K562 (cell line): ENCODE results near the gene SVEP1. TPM values are rescaled to one million over a fixed set of nuclear protein-coding genes. Genes with fewer than 3 reads are reported as not detected.

ENCODE experiments used
- ATAC-seq: fragments of 200-7000 bp; cut with Tn5 transposase; 3 replicates; pipeline ENCODE4 v1.9.1; 2020; ENCODE audit warnings: moderate library complexity
- BruUV-seq: library from RNA; stranded (reverse); fragments of 400-500 nt; replicated peaks from 2 replicates; lab custom pipeline; 2021; lab: Mats Ljungman, UMichigan
- CTCF ChIA-PET: fragments of 300-600 bp; formaldehyde crosslinking; extraction: SDS; loops from one replicate; lab custom pipeline; 2021; ENCODE audit warnings: low intra/inter-chr PET ratio; lab: Yijun Ruan, JAX
- POLR2A ChIA-PET: fragments of 300-600, 350-650 bp; sonication (Branson Sonifier 250); formaldehyde crosslinking; extraction: SDS; loops from one replicate; lab custom pipeline; 2021; ENCODE audit warnings: antibody characterized with exemption, inconsistent platforms; lab: Yijun Ruan, JAX
- DNase-seq, 4 experiments: peaks; one replicate each; pipeline versions ENCODE4 v3.0.0 to v3.0.0-alpha.2; 2011 to 2018; ENCODE audit warnings: low spot score in 3 of 4, mixed read lengths in 3 of 4; ENCODE audit errors: extremely low read depth in 1 of 4
- FAIRE-seq: peaks from 2 replicates; lab custom pipeline; 2011; peaks lifted over from hg19 to GRCh38; lab: Jason Lieb, UNC
- H2AFZ ChIP-seq: 2 replicates; pipeline ENCODE4 v1.6.0; 2011; ENCODE audit warnings: low read depth, low read length, control low read depth, inconsistent platforms
- H3K27ac ChIP-seq: fragments of 200-600 bp; 3 replicates; pipeline ENCODE4 v1.8.0; 2011; ENCODE audit warnings: low read depth, mild to moderate bottlenecking, control low read depth, inconsistent platforms, low read length, moderate library complexity, mixed read lengths; ENCODE audit errors: extremely low read depth
- H3K27me3 ChIP-seq, 2 experiments: fragments of 300-600 bp in 1 of 2; 2 replicates in 1 of 2; 3 replicates in 1 of 2; pipeline versions ENCODE4 v1.6.0 to v1.8.0; 2011; ENCODE audit warnings: inconsistent platforms in 2 of 2, low read length in 2 of 2, mild to moderate bottlenecking in 1 of 2, mixed read lengths in 1 of 2, moderate library complexity in 1 of 2; ENCODE audit not compliant: control insufficient read depth in 2 of 2, insufficient read depth in 2 of 2
- H3K36me3 ChIP-seq: fragments of 300-600 bp; 3 replicates; pipeline ENCODE4 v1.8.0; 2011; ENCODE audit warnings: mild to moderate bottlenecking, low read length, inconsistent platforms; ENCODE audit not compliant: control insufficient read depth, insufficient read depth
- H3K4me1 ChIP-seq, 2 experiments: fragments of 200-600 bp in 1 of 2; replicated peaks in 1 of 2; 2 replicates in 1 of 2; 3 replicates in 1 of 2; pipeline versions ENCODE4 v1.5.1 to v1.8.0; 2011; ENCODE audit warnings: inconsistent platforms in 2 of 2, low read length in 2 of 2, mild to moderate bottlenecking in 1 of 2, mixed read lengths in 1 of 2, moderate library complexity in 1 of 2; ENCODE audit not compliant: control insufficient read depth in 2 of 2, insufficient read depth in 2 of 2
- H3K4me2 ChIP-seq: 2 replicates; pipeline ENCODE4 v1.6.1; 2011; ENCODE audit warnings: low read length, control low read depth, inconsistent platforms, mixed read lengths; ENCODE audit not compliant: insufficient read depth
- H3K4me3 ChIP-seq: fragments of 200-600 bp; sonication (generic), shearing (Covaris generic); 2 replicates; pipeline ENCODE4 v1.5.1; 2016; ENCODE audit warnings: control low read depth, inconsistent platforms
- H3K79me2 ChIP-seq: fragments of 200-600 bp; 3 replicates; pipeline ENCODE4 v1.8.0; 2011; ENCODE audit warnings: low read length, inconsistent platforms; ENCODE audit not compliant: control insufficient read depth, insufficient read depth
- H3K9ac ChIP-seq, 2 experiments: 2 replicates each; pipeline versions ENCODE4 v1.6.0 to v1.6.1; 2011; ENCODE audit warnings: low read depth in 2 of 2, low read length in 2 of 2, control low read depth in 1 of 2, inconsistent platforms in 1 of 2, mild to moderate bottlenecking in 1 of 2, mixed read lengths in 1 of 2; ENCODE audit not compliant: insufficient read depth in 1 of 2
- H3K9me1 ChIP-seq: one replicate; pipeline ENCODE4 v1.6.0; 2011; ENCODE audit warnings: inconsistent platforms, mild to moderate bottlenecking, low read length, moderate library complexity; ENCODE audit not compliant: control insufficient read depth, insufficient read depth
- H3K9me3 ChIP-seq: replicated peaks from 2 replicates; pipeline ENCODE4 v1.5.1; 2011; ENCODE audit warnings: low read depth, low read length, inconsistent platforms; ENCODE audit not compliant: control insufficient read depth, insufficient read depth
- H4K20me1 ChIP-seq: replicated peaks from 2 replicates; pipeline ENCODE4 v1.6.1; 2011; ENCODE audit warnings: low read length, inconsistent platforms, mixed read lengths; ENCODE audit not compliant: control insufficient read depth, insufficient read depth
- AFF4 ChIP-seq: sonication (generic); formaldehyde crosslinking; IDR thresholded peaks from 2 replicates; pipeline ENCODE4 v1.8.0; 2023; ENCODE audit warnings: mild to moderate bottlenecking, missing genetic modification reagents
- CAMTA2 ChIP-seq: fragments of 250-450 bp; sonication (Bioruptor Pico); conservative IDR thresholded peaks from 2 replicates; pipeline ENCODE4 v1.5.1; 2022
- CSDE1 ChIP-seq, 2 experiments: fragments of 450-650 bp; IDR thresholded peaks; 2 replicates each; pipeline ENCODE4 v1.6.1; 2016; ENCODE audit warnings: mild to moderate bottlenecking in 1 of 2
- IFI16 ChIP-seq: fragments of 250-450 bp; sonication (Bioruptor Pico); IDR thresholded peaks from 2 replicates; pipeline ENCODE4 v2.1.2; 2022; ENCODE audit warnings: mild to moderate bottlenecking, inconsistent platforms
- KDM1A ChIP-seq, 2 experiments: fragments of 450-650 bp; IDR thresholded peaks; 2 replicates each; pipeline ENCODE4 v1.6.1; 2016; ENCODE audit warnings: mild to moderate bottlenecking in 2 of 2
- SMAD2 ChIP-seq: fragments of 150-350 bp; IDR thresholded peaks from 2 replicates; pipeline ENCODE4 v1.6.1; 2014; ENCODE audit warnings: low read depth, mild to moderate bottlenecking, low read length
- SNAPC5 ChIP-seq: fragments of 250-450 bp; sonication (Bioruptor Pico); IDR thresholded peaks from 2 replicates; pipeline ENCODE4 v1.8.0; 2021; ENCODE audit warnings: moderate library complexity, mild to moderate bottlenecking, inconsistent platforms
- SREBF2 ChIP-seq: sonication (generic); formaldehyde crosslinking; IDR thresholded peaks from 2 replicates; pipeline ENCODE4 v1.4.0; 2020; ENCODE audit warnings: mild to moderate bottlenecking, missing genetic modification reagents
- ZNF699 ChIP-seq: fragments of 250-450 bp; sonication (Bioruptor Pico); IDR thresholded peaks from 2 replicates; pipeline ENCODE4 v1.8.0; 2021; ENCODE audit warnings: mild to moderate bottlenecking, moderate library complexity; ENCODE audit not compliant: insufficient replicate concordance
- WGBS: fragments of 100-300 bp; shearing (Covaris generic); methylation state at CpG from one replicate; pipeline ENCODE4 v1.1.6; 2016; ENCODE audit warnings: low coverage, mixed read lengths; ENCODE audit not compliant: insufficient coverage; ENCODE audit errors: missing lambda C conversion rate; 5-methylcytosine and 5-hydroxymethylcytosine counted together
- in situ Hi-C: fragments of 300-500 bp; cut with MboI; formaldehyde crosslinking; loops from 4 replicates; pipeline ENCODE4 v1.15.0; 2018; ENCODE audit warnings: inconsistent platforms, mixed read lengths
- intact Hi-C: fragments of 100-400 bp; cut with micrococcal nuclease; formaldehyde crosslinking; loops from 2 replicates; pipeline ENCODE4 v1.14.2; 2022
- polyA plus RNA-seq, 8 experiments: library from polyadenylated mRNA; depleted of rRNA in 4 of 8; stranded (reverse) in 5 of 8; unstranded in 3 of 8; fragments of >200 nt; fragmentation: Nextera tagmentation in 2 of 8; fragmentation: Illumina TruSeq in 1 of 8; extraction: Ambion mirVana in 2 of 8; extraction: Trizol in 1 of 8; gene quantifications; 2 replicates each; pipeline versions ENCODE4 v1.2.1 to v1.2.3, GENCODE V29; 2011 to 2014; ENCODE audit warnings: inconsistent platforms in 1 of 8, missing spikeins in 1 of 8
- total RNA-seq, 7 experiments: library from RNA; depleted of rRNA in 6 of 7; stranded (reverse); fragments of >200 nt in 6 of 7; fragmentation: Illumina TruSeq in 2 of 7; extraction: Trizol in 2 of 7; gene quantifications; 2 replicates each; pipeline versions ENCODE4 v1.2.1 to v1.2.3, GENCODE V29; 2011 to 2021; ENCODE audit warnings: low replicate concordance in 1 of 7
- TF ChIP-seq, protein P1 (sequence below): sonication (generic); formaldehyde crosslinking; IDR thresholded peaks from 2 replicates; pipeline ENCODE4 v1.8.0; 2022; ENCODE audit warnings: mild to moderate bottlenecking, missing genetic modification reagents, borderline replicate concordance

Gene SVEP1
- total and polyA plus RNA-seq, 9 of the 15 experiments (the other 6 are each of a cell fraction or from before 2014, with no cell fraction given) = 0.20 to 0.84 (median 0.43) TPM

DNA sequence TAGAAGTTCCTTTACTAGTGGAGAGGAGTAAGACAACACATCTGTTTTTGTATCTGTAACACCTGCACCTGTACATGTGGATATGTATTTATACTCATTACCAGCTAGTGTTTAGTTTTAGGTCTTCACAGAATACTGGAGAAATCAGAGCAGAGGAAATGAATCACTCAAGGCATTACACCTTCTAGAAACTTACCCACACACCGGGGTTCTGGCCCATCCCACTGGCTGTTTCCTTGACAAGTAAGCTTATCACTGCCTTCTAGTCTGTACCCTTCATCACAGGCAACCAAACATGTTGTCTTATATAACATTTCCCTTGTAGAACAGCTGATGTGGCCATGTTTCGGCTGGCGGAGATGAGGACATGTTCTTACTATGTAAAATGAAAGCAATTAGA, 76.7 kb downstream of the SVEP1 start:
- BruUV-seq = no TSS peak
- Histone ChIP-seq H3K79me2 (no peaks in the 10 kb centered on the region), H3K9me3 (no peaks in the 10 kb centered on the region), H3K4me1 (no peaks in the 10 kb centered on the region), H3K36me3 (no peaks in the 10 kb centered on the region), H3K27ac (no peak overlapping the region), H3K4me3 (no peak overlapping the region), H3K27me3 (no peaks in the 10 kb centered on the region), H3K4me2 (no peak overlapping the region), H4K20me1 (no peaks in the 10 kb centered on the region), H3K9ac (no peak overlapping the region), H3K9me1 (no peaks in the 10 kb centered on the region), H2AFZ (no peak overlapping the region)
- FAIRE-seq (no peak), ATAC-seq (no peak), DNase-seq (no peak)
- ChIA-PET CTCF (no interaction called here), POLR2A (no interaction called here)
- 0% methylated on average over 3 of the region's 3 CpGs for WGBS
- in situ Hi-C loops = no loop called here
- intact Hi-C loops = no loop called here
- TF ChIP-seq ZNF699 (CRISPR knock-in tag) (no peak), AFF4 (no peak), CSDE1 (IDR thresholded peaks at IDR 0.05) (no peak), SNAPC5 (CRISPR knock-in tag) (no peak), IFI16 (CRISPR knock-in tag) (no peak), KDM1A (IDR thresholded peaks at IDR 0.05) (no peak), CAMTA2 (CRISPR knock-in tag) (no peak), SMAD2 (no peak), SREBF2 (CRISPR knock-in tag) (no peak)
- TF ChIP-seq, protein P1, sequence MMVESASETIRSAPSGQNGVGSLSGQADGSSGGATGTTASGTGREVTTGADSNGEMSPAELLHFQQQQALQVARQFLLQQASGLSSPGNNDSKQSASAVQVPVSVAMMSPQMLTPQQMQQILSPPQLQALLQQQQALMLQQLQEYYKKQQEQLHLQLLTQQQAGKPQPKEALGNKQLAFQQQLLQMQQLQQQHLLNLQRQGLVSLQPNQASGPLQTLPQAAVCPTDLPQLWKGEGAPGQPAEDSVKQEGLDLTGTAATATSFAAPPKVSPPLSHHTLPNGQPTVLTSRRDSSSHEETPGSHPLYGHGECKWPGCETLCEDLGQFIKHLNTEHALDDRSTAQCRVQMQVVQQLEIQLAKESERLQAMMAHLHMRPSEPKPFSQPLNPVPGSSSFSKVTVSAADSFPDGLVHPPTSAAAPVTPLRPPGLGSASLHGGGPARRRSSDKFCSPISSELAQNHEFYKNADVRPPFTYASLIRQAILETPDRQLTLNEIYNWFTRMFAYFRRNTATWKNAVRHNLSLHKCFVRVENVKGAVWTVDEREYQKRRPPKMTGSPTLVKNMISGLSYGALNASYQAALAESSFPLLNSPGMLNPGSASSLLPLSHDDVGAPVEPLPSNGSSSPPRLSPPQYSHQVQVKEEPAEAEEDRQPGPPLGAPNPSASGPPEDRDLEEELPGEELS (CRISPR knock-in tag) = no peak
